Measurements from ENCODE around the gene RGS9BP.
"Not testable (repeated sequence)": the region's sequence is repeated elsewhere in the genome, so short reads cannot be mapped to it uniquely, and the experiment has no call there.

Gene RGS9BP

DNA sequence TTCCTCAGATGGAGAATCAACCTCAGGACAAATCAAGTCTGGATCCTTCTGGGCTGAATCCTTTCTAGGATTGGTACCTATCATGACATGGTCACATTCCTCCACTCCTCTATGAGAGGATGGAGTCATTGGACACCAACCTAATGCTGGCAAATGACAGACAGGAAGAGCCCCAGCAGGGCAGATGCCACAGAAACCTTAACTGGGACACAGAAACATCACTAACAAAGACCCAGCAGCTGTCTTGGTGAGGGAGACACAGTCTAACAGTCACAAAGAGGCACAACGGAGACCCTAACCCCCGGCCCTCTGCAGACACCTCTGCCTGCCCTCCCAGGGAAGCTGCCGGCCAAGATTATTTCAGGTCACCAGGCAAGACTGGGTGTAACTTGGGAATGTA, 2.8 kb upstream of the RGS9BP start:
- no peak for DNase-seq

GRCh38 chr19:32673573-32673972, 2.1 kb upstream of the RGS9BP start:
- DNase-seq = no peak

GRCh38 chr19:32674153-32674930, 1.3 kb upstream of the RGS9BP start:
- no peak for DNase-seq

- peak; percentile 98 for DNase-seq
Observed at GRCh38 chr19:32674931-32675719, 523 bp upstream of the RGS9BP start, which contains the start of gene ANKRD27. TSS of gene ANKRD27 (minus strand) at chr19:32675180. CDS start at chr19:32659015, 16,165 bp downstream.

DNA sequence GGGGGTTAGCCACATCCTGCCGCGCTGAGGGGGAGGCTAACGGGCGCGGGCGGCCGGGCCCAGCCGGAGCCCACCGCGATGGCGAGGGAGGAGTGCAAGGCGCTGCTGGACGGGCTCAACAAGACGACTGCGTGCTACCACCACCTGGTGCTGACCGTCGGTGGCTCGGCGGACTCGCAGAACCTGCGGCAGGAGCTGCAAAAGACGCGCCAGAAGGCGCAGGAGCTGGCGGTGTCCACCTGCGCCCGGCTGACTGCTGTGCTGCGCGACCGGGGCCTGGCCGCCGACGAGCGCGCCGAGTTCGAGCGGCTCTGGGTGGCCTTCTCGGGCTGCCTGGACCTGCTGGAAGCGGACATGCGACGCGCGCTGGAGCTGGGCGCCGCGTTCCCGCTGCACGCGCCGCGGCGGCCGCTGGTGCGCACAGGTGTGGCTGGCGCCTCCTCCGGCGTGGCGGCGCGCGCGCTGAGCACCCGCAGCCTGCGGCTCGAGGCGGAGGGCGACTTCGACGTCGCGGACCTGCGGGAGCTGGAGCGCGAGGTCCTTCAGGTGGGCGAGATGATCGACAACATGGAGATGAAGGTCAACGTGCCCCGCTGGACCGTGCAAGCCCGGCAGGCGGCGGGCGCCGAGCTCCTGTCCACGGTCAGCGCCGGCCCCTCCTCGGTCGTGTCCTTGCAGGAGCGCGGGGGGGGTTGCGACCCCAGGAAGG, 692 bp downstream of the RGS9BP start:
- no peak for DNase-seq

GRCh38 chr19:32676895-32677359, 1.3 kb downstream of the RGS9BP start:
- DNase-seq = no peak

DNA sequence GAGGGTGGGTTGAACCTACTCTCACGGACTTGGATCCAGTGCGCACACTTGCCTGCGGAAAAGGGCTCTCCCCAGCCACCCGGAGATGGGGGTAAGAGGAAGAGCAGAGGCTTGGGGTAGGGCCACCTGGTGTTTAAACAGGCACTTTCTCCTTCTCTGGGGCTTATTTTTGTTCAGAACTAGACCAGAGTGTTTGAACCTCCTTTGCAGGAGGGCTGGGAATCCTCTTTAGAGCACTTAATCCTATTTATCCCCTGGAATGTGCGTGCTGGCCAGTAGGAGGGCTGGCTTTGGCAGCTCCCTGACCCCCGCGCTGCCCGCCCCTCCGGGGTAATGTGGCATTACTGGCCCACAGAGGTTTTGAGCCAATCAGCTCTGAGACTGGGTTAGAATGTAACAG, 2.0 kb downstream of the RGS9BP start:
- DNase-seq = no peak

DNA sequence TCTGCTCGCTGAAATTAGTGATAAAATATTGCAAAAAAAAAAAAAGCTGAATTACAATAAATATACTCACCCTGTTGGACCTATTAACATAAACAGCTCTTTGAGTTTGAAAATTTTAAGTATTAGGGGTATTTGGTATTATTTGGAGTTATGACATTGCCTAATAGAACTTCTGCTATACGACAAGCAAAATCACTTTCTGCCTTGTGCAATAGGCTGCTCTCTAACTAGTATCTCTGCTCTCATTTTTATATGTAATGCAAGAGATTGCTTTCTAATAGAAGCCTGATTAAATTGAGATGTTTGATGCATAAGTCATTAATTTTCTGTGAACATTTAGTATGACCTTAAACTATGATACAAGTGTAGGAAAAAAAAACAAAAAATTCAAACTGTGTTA, 5.3 kb downstream of the RGS9BP start:
- no peak for DNase-seq

DNA sequence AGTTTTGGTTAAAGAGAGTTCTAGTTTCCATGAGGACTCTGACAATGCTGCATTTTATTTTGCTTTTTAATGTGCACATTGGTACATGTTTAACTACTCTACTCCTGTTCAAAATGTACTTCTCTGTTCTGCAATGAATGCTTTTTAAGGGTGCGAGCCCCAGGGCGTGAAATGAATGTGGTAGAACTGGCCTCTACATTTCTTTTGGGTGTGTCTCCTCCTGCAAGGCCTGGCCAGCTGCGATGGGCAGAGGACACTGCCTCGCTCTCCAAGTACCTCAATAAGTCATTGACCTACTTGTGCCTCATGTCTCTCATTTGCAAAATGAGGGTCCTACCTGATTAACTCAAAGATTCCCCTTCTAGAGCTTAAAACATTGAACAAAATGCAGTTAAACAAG, 6.7 kb downstream of the RGS9BP start:
- no peak for DNase-seq

- DNase-seq = no peak
Observed at GRCh38 chr19:32686847-32687475, 11.3 kb downstream of the RGS9BP start.

- no peak for DNase-seq
Observed at GRCh38 chr19:32687681-32688080, 12.0 kb downstream of the RGS9BP start.

DNA sequence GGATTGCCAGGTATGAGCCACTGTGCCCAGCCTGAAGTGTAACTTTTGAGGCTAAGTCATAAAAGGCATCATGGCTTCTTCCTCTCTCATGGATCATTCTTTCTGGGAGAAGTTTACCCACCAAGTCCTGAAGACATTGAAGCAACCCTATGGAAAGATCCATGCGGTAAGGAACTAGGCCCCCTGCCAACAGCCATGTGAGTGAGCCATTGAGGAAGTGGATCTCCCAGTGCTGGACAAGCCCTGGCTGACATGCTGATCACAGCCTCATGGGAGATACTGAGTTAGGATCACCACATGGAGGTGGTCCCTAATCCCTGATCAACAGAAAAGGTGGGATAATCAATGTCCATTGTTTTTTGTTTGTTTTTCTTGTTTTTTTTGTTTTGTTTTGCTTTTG, 12.7 kb downstream of the RGS9BP start:
- no peak for DNase-seq

GRCh38 chr19:32691291-32691951, 15.8 kb downstream of the RGS9BP start, which contains the start of gene NUDT19:
TSS of gene NUDT19 (plus strand) at chr19:32691821. CDS start at chr19:32691961, 140 bp downstream.
- DNase-seq = peak; percentile 83

- peak; percentile 56 for DNase-seq
Observed at GRCh38 chr19:32691952-32692726, 16.5 kb downstream of the RGS9BP start.

- no peak for DNase-seq
Observed at GRCh38 chr19:32692727-32693061, 17.0 kb downstream of the RGS9BP start.

- not testable (repeated sequence) for DNase-seq
Observed at GRCh38 chr19:32693151-32694108, 17.8 kb downstream of the RGS9BP start.

DNA sequence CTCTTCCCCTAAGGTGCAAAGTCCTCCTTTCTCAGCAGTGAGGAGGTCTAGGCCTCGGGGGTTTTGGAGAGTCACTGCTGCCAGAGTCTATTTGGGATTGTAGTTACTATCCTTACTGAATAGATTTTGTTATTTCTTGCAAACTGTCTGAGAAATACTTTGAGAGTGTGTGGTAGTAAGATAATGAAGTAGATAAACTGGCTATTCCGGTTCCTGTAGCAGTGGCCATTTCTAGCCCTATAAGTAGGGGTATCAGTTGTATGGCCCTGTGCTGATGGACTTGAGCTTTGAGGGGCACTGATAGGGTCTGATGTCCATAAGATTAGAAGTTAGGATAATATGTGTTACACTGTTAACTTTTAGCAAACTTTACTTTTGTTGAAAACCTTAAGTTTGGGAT, 18.7 kb downstream of the RGS9BP start:
- not testable (repeated sequence) for DNase-seq

DNA sequence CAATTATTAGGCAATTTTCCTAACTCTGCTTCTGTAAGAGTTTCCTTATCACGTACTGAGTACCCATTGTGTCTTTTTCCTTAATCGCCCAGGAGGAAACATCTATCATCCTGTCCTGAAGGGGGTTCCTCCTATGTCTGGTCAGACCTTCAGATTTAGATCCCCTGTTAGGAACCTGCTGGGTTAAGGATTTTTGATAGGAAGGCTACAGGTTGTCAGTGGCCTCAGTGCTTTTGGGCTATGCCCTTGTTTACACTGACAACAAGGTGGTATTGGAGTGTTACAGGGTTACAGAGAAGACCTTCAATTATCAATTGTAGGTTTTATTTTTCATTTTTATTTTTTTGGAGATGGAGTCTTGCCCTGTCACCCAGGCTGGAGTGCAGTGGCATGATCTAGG, 19.2 kb downstream of the RGS9BP start:
- DNase-seq = not testable (repeated sequence)

DNA sequence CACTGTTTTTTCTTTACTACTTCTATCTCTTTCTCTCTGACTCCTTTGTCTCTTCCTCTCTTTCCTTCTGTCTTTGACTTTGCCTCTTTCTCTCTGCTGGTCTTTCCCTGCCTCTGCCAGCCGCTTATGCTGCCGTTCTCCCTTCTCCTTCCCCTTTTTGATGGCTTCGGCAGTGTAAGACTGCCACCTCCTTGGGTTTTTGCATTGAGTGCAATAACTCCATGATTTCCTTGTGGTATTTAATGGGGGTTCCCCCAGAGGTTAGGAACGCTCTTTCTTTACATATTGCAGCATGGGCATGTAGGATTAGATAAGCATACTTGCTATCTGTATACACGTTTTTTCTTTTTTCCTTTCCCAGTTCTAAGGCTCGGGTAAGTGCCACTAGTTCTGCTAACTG, 19.9 kb downstream of the RGS9BP start:
- not testable (repeated sequence) for DNase-seq

DNA sequence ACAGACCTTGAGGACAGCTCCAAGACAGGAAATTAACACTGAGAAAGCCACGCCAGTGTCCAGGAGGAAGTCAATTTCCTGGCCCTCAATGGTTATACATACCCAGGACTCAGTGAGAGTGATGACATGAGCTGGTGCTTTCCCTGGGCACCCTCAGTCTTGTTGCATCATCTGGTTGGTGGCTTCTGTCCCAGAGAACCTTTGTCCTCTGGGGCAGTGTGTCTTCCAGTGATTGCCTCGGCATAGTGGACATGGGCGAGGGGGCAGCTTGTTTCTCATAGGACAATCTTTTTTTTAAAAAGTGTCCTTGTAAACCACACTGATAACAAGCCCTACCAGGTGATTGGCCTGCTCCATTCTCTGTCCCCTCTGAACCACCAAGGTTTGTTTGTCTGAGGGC, 21.1 kb downstream of the RGS9BP start:
- not testable (repeated sequence) for DNase-seq
